MCF 10A (cell line): ENCODE data around the gene GIMAP8. TPM values are rescaled to one million over a fixed set of nuclear protein-coding genes. Genes with fewer than 3 reads are reported as not detected.

ENCODE experiments used
- BruUV-seq: library from RNA; stranded (reverse); fragments of 400-500 nt; replicated peaks from 2 replicates; lab custom pipeline; 2021; lab: Mats Ljungman, UMichigan
- CTCF ChIA-PET: fragments of 300-600 bp; sonication (Branson Sonifier 250); formaldehyde crosslinking; extraction: SDS; loops from one replicate; lab custom pipeline; 2021; ENCODE audit warnings: antibody characterized with exemption, inconsistent platforms; lab: Yijun Ruan, JAX
- POLR2A ChIA-PET: fragments of 300-600, 350-650 bp; sonication (Branson Sonifier 250); formaldehyde crosslinking; extraction: SDS; loops from one replicate; lab custom pipeline; 2020; ENCODE audit warnings: antibody characterized with exemption, inconsistent platforms; lab: Yijun Ruan, JAX
- DNase-seq: peaks from one replicate; pipeline ENCODE4 v3.0.0-alpha.2; 2018; ENCODE audit not compliant: unreplicated experiment
- H3K27ac Mint-ChIP-seq: one replicate; pipeline ENCODE4 v1.8.0; 2022; ENCODE audit warnings: mild to moderate bottlenecking, low read depth, mixed read lengths; ENCODE audit not compliant: unreplicated experiment
- H3K27me3 Mint-ChIP-seq: one replicate; pipeline ENCODE4 v1.8.0; 2022; ENCODE audit warnings: mixed read lengths; ENCODE audit not compliant: insufficient read depth, unreplicated experiment
- H3K36me3 Mint-ChIP-seq: one replicate; pipeline ENCODE4 v1.8.0; 2022; ENCODE audit warnings: mild to moderate bottlenecking, moderate library complexity, mixed read lengths; ENCODE audit not compliant: insufficient read depth, unreplicated experiment
- H3K4me1 Mint-ChIP-seq: one replicate; pipeline ENCODE4 v1.8.0; 2022; ENCODE audit warnings: mixed read lengths; ENCODE audit not compliant: insufficient read depth, unreplicated experiment
- H3K4me3 Mint-ChIP-seq: one replicate; pipeline ENCODE4 v1.8.0; 2022; ENCODE audit warnings: mild to moderate bottlenecking, moderate library complexity, mixed read lengths; ENCODE audit not compliant: unreplicated experiment
- H3K9me3 Mint-ChIP-seq: one replicate; pipeline ENCODE4 v1.8.0; 2022; ENCODE audit warnings: mixed read lengths; ENCODE audit not compliant: unreplicated experiment
- CTCF ChIP-seq: fragments of 200-600 bp; IDR thresholded peaks from one replicate; pipeline ENCODE4 v1.8.0; 2022; ENCODE audit warnings: antibody characterized with exemption, mild to moderate bottlenecking; ENCODE audit not compliant: unreplicated experiment
- intact Hi-C: fragments of 100-400 bp; cut with micrococcal nuclease; formaldehyde crosslinking; loops from 2 replicates; pipeline ENCODE4 v1.14.1; 2022
- total RNA-seq: library from RNA; stranded (reverse); gene quantifications from 2 replicates; pipeline ENCODE4 v1.2.3, GENCODE V29; 2022

The GIMAP8 gene
- total RNA-seq, 1 experiment from 2014 or later: not detected

GRCh38 chr7:150420242-150420641 lies 30.2 kb upstream of the GIMAP8 start:
- Mint-ChIP-seq H3K4me1 (peaks cover 7% of the 10 kb centered on the region), H3K4me3 (no peak overlapping the region), H3K36me3 (no peaks in the 10 kb centered on the region), H3K27ac (no peak overlapping the region), H3K9me3 (no peaks in the 10 kb centered on the region), H3K27me3 (no peaks in the 10 kb centered on the region)
- POLR2A ChIA-PET: interaction anchor here (0.9 kb wide), 1 partner anchor 42 kb away, joined by 3 read pairs; no protein-coding TSS in a partner anchor
- no peak for TF ChIP-seq CTCF
- DNase-seq: no peak
- CTCF ChIA-PET: interaction anchor here (0.5 to 1.5 kb wide), 6 partner anchors 42 to 258 kb away, joined by 4 to 11 read pairs (median 4); no protein-coding TSS in a partner anchor
- BruUV-seq: no TSS peak
- intact Hi-C loops: loop anchor here (2.0 kb wide), 1 partner anchor 133 kb away; no protein-coding TSS in a partner anchor

GRCh38 chr7:150420987-150421674 lies 29.3 kb upstream of the GIMAP8 start:
- Mint-ChIP-seq H3K27me3 (no peaks in the 10 kb centered on the region), H3K27ac (no peak overlapping the region), H3K36me3 (no peaks in the 10 kb centered on the region), H3K4me3 (no peak overlapping the region), H3K9me3 (no peaks in the 10 kb centered on the region), H3K4me1 (peaks cover 7% of the 10 kb centered on the region)
- ChIA-PET CTCF (interaction anchor here (0.6 to 2.1 kb wide), 19 partner anchors 8 to 661 kb away, joined by 3 to 11 read pairs (median 4); a partner anchor contains a TSS), POLR2A (no interaction called here)
- intact Hi-C loops: loop anchor here (1.0 to 2.0 kb wide), 2 partner anchors 65 to 134 kb away; no protein-coding TSS in a partner anchor
- TF ChIP-seq CTCF: peak; percentile 91
- DNase-seq: peak; percentile 83
- no TSS peak for BruUV-seq

GRCh38 chr7:150421831-150422230 lies 28.6 kb upstream of the GIMAP8 start:
- intact Hi-C loops: loop anchor here (1.0 to 2.0 kb wide), 2 partner anchors 66 to 135 kb away; no protein-coding TSS in a partner anchor

More at GRCh38 chr7:150421831-150422230, 28.6 kb upstream of the GIMAP8 start:
- POLR2A ChIA-PET: interaction anchor here (0.7 kb wide), 1 partner anchor 8 kb away, joined by 4 read pairs; no protein-coding TSS in a partner anchor
- no TSS peak for BruUV-seq
- H3K4me1 Mint-ChIP-seq: peaks cover 7% of the 10 kb centered on the region
- H3K36me3 Mint-ChIP-seq: no peaks in the 10 kb centered on the region
- H3K4me3 Mint-ChIP-seq: no peak overlapping the region
- no peaks in the 10 kb centered on the region for H3K27me3 Mint-ChIP-seq
- CTCF ChIA-PET: interaction anchor here (0.6 to 2.1 kb wide), 20 partner anchors 8 to 661 kb away, joined by 3 to 11 read pairs (median 4); a partner anchor contains a TSS
- no peaks in the 10 kb centered on the region for H3K9me3 Mint-ChIP-seq
- DNase-seq: no peak
- no peak overlapping the region for H3K27ac Mint-ChIP-seq
- no peak for TF ChIP-seq CTCF
